Activated CD4-positive, alpha-beta T cell treated with anti-CD3 and anti-CD28 coated beads for 1 hour (primary cell): Measurements from ENCODE around the gene HOTAIR.

Experiments
- DNase-seq: peaks from one replicate; pipeline ENCODE4 v3.0.0-alpha.2; 2020

HOTAIR gene

GRCh38 chr12:54010972-54011664, 36.4 kb upstream of the HOTAIR start:
- no peak for DNase-seq

DNA sequence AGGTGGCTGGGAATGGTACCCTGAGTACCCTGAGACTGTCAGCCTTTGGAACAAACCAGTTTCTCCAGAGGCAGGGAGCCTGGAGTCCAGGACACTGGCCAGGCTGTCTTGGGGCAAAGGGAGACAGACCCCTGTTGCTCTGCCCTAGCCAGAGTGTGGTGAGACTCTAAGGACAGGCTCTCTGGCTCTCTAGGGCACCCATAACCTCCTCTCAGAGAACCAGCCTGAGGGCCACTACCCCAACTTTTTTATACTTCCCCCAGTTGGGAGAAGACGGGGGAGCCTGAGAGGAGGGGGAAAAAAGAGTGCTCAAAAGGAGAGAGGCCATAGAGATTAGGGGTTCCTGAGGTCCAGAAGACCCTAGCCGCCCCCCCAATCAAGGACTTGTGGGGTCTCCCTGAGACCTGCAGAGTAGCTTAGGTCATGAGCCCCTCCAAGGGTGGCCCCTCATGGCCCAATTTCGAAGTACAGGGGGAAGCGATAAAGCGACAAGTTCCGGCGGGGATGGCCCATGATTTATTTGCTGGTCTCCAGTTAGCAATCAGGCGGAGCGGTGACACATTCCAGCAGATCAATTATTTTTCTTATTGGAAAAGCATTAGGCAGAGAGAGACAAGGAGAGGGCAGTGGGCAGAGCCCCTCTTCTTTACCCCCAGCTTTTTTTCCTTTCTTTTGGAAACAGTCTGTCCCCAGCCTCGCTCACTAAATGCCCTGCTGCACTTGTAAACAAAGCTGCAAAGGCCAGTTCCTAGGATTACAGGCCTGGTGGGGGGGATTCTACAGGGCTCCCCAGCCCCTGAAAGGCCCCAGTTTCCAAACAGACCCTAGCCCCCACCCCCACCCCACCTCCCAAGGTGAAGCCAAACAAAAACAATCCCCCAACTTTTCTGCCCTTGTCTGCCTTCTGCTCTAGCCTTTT, 35.6 kb upstream of the HOTAIR start:
- no peak for DNase-seq

DNA sequence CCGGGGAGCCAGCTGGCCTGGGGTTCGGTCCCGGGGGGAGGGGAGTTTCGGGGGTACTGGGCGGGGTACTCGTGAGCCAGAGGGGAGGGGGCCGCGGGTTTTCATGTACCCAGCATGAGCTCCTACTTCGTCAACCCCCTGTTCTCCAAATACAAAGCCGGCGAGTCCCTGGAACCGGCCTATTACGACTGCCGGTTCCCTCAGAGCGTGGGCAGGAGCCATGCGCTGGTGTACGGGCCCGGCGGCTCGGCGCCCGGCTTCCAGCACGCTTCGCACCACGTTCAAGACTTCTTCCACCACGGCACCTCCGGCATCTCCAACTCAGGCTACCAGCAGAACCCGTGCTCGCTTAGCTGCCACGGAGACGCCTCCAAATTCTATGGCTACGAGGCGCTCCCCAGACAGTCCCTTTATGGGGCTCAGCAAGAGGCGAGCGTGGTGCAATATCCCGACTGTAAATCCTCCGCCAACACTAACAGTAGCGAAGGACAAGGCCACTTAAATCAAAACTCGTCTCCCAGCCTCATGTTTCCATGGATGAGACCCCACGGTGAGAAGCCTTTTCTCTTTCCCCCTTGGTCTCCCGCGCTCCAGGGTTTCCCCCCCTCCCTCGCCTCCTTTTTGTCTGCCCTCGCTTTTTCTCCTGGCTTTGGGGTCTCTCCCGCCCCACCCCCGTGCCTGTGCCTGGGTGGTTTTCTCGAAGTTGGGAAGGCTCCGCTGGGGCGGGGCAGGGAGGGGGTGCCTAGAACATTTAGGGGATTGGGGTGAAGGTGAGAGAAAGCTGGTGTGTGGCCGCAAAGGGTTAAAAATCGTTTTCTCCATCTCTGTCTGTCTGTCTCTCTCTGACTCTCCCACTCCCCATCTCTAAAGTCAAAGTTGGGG, 34.7 kb upstream of the HOTAIR start:
- no peak for DNase-seq

GRCh38 chr12:54008260-54008552, 33.5 kb upstream of the HOTAIR start:
- no peak for DNase-seq

GRCh38 chr12:54007538-54008259, 32.9 kb upstream of the HOTAIR start:
- no peak for DNase-seq

DNA sequence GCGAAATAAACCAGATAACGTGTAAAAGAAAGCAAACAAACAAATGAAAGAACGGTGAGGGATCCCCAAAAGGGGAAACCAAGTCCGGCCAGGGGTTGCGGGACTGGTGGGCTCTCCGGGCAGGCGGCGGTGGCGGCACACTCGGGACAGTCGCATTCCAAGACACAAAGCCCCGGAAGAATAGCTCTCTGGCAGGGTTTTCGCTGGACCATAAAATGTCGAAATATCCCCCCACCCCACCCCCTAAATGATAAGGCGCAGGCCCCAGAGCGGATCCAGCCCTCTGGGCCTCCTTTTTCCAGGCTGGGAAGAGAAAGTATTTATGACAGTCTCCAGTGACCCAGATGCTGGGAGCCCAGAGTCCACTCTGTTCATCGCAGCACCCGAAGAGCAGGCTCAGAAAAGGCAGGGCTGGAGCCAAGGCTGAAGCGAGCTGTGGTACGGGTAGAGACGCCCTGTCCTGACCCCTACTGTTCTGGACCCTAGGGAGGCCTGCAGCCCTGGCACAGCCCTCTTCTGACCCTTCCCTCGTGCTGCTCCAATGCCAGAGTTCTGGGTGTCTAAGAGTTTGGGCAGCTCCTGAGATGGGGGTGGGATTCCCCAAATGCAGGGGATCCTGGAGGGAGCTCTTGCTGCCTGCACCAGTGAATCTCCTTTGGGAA, 31.9 kb upstream of the HOTAIR start:
- no peak for DNase-seq

DNA sequence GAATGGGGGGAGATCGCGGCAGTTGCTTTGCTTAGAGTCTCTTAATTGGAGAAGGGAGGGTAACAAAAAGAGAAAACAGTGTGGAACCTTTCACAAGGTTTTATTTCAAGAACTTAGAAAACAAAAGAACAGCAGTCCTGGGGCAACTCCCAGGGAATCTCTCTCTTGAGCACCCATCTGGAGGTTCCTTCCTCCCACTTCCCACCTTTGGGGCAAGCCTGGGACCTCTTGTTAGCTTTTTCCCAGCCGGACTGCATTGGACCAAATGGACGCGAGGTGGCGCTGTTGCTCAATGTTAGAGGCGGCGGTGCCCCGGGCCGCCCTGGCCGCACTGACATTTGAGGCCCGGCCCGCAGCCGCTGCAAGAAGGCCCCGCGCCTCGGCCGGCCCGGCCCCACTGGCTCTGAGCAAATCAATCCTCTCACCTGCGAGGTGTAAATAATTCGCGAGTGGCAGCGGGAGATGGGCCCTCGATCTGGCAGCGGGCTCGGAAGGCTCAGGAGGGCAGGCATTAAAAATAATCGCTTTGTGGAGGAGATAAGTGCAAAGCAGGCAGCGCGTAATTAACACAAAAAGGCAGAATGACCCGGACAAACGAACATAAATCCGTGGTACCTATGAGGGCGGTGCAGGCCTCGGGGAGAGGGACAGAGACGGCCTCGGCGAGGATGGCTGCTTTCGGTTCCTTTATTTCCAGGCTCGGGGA, 31.3 kb upstream of the HOTAIR start:
- peak; percentile 75 for DNase-seq

- no peak for DNase-seq
Observed at GRCh38 chr12:54005531-54005852, 30.7 kb upstream of the HOTAIR start.

- DNase-seq, result no peak
Observed at GRCh38 chr12:54004841-54005530, 30.2 kb upstream of the HOTAIR start.

- no peak for DNase-seq
Observed at GRCh38 chr12:54004063-54004840, 29.5 kb upstream of the HOTAIR start.

- no peak for DNase-seq
Observed at GRCh38 chr12:54003625-54004024, 28.9 kb upstream of the HOTAIR start.

GRCh38 chr12:54002915-54003389, 28.2 kb upstream of the HOTAIR start:
- DNase-seq, result no peak

GRCh38 chr12:54002278-54002914, 27.6 kb upstream of the HOTAIR start:
- DNase-seq, result no peak

DNA sequence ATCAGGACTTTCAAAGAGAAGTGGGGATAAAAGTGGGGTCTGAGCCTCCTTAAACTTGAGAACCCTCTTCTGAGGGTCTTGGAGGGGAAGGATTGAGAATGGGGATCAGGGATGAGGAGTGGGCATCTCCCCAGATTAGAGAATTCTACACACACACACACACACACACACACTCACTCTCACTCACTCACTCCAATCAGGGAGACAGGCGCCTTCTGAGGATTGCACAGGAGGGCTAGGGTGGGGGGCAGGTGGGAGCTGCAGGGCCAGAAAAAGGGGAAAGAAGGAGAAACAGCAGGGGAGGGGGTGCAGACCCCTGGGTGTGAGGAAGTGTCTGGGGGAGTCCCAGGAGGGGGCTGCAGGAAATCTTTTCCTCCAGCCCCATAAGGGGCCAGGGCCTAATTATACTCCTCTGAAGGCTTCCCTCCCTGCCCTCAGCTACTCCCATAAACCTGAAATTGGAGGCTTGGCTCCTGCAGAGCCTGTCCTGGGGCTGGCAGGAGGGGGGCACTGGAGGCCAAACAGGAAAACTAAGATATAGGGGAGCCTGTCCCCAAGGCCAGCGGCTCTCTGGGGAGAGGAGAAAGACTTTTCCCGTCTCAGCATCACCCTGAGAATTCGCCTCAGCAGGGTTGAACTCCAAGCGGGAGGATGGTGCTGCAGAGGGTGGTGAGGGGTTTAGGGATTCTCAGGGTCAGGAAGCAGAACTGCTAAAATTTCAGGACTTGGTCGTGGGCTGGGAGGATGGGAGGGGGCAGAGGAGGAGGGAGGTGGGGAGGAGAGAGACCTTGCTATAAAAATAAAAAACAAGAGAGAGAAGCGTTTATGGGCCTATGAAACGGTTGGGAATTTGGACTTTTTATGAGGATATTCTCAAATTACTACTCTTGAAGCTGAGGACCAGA, 26.8 kb upstream of the HOTAIR start:
- DNase-seq, result no peak

- DNase-seq, result no peak
Observed at GRCh38 chr12:54000116-54001114, 25.7 kb upstream of the HOTAIR start, which contains the start of gene HOXC9. Gene HOXC9 (plus strand): TSS chr12:54000161. CDS start chr12:54000189, 28 bp downstream.

- no peak for DNase-seq
Observed at GRCh38 chr12:53999559-54000115, 24.9 kb upstream of the HOTAIR start.

GRCh38 chr12:53998900-53999236, 24.1 kb upstream of the HOTAIR start:
- DNase-seq, result no peak
